Fibroblast of mammary gland (primary cell): ENCODE measurements around the gene VPS72.

Source experiments
- DNase-seq: peaks from one replicate; pipeline ENCODE4 v3.0.0-alpha.2; 2010; ENCODE audit warnings: low read depth
- H3K4me3 ChIP-seq: 2 replicates; pipeline ENCODE4 v1.5.1; 2011; ENCODE audit warnings: low read depth, mild to moderate bottlenecking, low read length, moderate library complexity; ENCODE audit not compliant: control insufficient read depth
- CTCF ChIP-seq: conservative IDR thresholded peaks from 2 replicates; pipeline ENCODE4 v1.5.1; 2011; ENCODE audit warnings: low read depth, low read length, inconsistent platforms; ENCODE audit not compliant: control insufficient read depth, insufficient read depth

Gene VPS72, protein sequence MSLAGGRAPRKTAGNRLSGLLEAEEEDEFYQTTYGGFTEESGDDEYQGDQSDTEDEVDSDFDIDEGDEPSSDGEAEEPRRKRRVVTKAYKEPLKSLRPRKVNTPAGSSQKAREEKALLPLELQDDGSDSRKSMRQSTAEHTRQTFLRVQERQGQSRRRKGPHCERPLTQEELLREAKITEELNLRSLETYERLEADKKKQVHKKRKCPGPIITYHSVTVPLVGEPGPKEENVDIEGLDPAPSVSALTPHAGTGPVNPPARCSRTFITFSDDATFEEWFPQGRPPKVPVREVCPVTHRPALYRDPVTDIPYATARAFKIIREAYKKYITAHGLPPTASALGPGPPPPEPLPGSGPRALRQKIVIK

DNA sequence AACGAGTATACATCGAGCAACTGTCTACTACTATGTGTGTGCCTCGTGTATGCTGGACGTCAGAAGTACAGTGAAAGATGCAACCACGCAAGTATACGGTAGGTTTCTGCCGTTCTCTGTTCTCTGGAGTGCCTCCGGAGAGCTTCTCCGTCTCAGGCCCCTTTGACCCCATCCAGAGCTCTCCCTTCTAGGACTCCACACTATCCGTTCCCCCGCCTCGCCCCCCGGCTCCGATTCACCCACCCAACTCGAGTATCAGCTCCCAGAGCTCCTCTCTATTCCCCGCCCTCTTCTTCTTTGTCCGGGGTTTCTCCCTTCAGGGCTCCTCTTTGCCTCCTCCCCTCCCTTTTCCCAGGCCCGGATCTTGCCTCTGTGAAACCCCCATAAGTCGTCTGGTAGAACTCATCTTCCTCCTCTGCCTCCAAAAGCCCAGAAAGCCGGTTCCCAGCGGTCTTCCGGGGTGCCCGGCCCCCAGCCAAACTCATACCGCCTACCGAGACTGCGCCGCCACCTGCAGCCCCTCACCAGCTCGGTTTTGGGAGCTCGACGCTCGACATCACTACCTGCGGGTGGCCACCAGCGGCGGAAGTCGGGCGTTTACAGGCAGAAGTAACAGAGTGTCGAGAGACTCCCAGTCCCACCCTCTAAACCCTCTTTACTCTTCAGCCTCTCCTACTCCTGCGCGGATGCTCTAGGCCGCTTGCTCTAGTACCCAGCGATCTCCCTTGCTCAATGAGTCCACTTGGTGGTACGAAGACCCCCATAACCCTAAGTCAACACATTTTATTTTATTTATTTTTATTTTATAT lies at the start of gene VPS72:
Gene VPS72, minus strand, starts transcription at position 561 of the 809 bp plus-strand sequence. Its CDS starts 76 bp downstream, at position 485.
- TF ChIP-seq CTCF, result no peak
- peak; percentile 87 for DNase-seq
- H3K4me3 ChIP-seq, result peak within 1 kb of the TSS; percentile 79

DNA sequence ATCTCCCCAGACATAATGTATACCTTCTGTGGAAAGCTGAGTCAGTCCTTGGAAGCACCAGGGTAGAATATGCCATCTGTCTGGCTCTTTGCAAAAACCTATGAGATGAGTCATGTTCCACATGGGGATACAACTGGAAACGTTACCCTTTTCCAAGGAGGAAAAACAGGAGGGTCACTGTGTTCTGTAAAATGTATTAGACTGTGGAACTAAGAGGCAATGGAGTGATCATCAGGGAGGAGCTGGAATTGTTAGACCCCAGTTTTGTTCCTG lies 48.4 kb upstream of the VPS72 start:
- peak; percentile 97 for DNase-seq
- no peak for TF ChIP-seq CTCF
- no peak overlapping the region for H3K4me3 ChIP-seq

GRCh38 chr1:151237678-151238466 lies 47.9 kb upstream of the VPS72 start:
- no peak overlapping the region for H3K4me3 ChIP-seq
- DNase-seq, result no peak
- TF ChIP-seq CTCF, result no peak

- no peak for TF ChIP-seq CTCF
- H3K4me3 ChIP-seq, result no peak overlapping the region
- no peak for DNase-seq
These were observed 45.2 kb upstream of the VPS72 start for GRCh38 chr1:151235235-151235634.

DNA sequence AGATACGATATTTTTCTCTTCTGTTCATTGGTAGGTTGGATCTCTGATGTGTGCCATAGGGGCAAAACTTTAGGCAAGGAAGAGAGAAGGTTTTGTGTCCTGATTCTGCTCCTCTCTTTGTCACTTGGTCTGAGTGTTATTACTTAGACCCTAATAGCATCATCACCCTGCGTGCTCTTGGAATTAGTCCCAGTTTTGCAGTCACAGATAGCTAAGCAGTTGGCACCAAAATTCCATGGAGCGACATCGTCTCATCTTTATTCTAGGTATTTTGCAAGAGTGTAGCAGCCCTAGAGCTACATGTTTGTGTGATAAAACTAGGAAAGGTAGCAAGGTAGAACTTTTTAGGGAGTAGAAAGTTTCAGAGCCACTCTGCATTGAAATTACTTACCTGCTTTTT lies 32.1 kb upstream of the VPS72 start:
- H3K4me3 ChIP-seq, result no peak overlapping the region
- peak; percentile 33 for DNase-seq
- TF ChIP-seq CTCF, result no peak

DNA sequence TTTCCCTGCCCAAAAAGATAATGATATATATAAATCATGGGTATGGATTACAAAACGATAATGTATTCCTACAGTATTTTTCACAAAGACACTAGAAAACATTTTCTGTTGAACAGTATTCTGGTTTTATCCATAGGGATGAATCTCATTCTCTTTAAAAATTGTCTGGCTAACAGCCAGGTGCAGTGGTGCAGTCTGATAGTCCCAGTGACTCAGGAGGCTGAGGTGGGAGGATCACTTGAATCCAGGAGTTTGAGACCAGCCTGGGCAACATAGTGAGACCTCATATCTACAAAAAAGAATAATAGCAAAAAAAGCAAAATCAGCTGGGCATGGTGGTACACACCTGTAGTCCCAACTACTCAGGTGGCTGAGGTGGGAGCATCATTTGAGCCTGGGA lies 31.6 kb upstream of the VPS72 start:
- H3K4me3 ChIP-seq, result no peak overlapping the region
- peak; percentile 23 for DNase-seq
- no peak for TF ChIP-seq CTCF
